ENCODE data around the gene SHLD1.

SHLD1 gene

GRCh38 chr20:5821627-5822215 is 71.5 kb downstream of the SHLD1 start:
- DNase-seq (ENCODE audit: low read depth) = no peak

GRCh38 chr20:5822569-5822968 is 72.4 kb downstream of the SHLD1 start:
- no peak for DNase-seq (ENCODE audit: low read depth)

DNA sequence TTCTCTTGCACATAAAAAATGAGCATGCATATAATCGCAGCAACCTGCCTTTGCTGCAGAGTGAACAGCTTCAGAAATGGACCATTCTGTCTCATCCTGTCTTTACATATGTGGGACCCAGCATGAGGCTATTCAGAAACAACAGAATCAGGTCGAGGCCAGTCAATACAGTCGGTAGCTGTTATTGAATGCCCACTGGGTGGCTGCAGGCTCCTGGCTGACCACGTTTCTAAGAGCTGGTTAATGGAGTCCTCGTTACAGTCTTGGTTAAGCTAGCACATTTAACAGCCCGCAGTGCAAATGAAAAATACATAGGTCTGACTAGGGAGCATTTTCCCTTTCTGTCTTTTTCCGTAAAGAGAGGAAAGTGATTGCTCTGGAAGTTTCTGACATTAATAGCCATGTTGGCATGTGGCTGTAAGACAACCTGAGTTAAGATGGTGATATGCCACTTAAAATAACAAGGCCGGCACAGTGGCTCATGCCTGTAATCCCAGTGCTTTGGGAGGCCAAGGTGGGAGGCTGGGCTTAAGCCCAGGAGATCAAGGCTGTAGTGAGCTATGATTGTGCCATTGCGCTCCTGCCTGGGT is 75.0 kb downstream of the SHLD1 start:
- no peak for DNase-seq (ENCODE audit: low read depth)

- DNase-seq (ENCODE audit: low read depth) = no peak
These were observed 77.1 kb downstream of the SHLD1 start for GRCh38 chr20:5827098-5827853.

GRCh38 chr20:5827861-5828260 is 77.7 kb downstream of the SHLD1 start:
- DNase-seq (ENCODE audit: low read depth) = no peak

GRCh38 chr20:5829241-5829809 is 79.1 kb downstream of the SHLD1 start:
- no peak for DNase-seq (ENCODE audit: low read depth)

DNA sequence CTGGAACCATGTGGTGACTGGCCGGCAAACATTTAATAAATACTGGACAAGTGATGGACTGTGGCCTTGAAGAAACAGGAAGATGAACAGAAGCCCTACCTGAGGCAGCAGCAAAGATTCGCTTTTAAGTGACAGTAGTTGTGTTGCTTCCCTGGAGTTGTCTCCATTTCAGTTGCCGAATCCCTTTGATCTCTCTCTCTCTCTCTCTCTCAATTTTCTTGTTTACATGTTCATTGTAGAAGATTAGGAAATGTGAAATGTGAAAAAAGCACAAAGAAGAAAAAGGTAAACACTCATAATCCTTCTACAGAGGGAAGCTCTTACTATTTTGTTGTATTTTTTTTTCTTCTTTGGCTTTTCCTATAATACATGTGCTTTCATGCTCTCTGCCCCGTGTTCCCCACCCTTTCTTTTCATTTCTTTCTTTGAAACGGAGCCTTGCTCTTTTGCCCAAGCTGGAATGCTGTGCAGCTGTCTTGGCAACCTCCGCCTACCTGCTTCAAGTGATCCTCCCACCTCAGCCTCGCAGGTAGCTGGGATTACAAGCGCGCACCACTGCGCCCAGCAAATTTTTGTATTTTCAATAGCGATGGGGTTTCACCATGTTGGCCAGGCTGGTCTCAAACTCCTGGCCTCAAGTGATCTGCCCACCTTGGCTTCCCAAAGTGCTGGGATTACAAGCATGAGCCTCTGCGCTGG is 81.5 kb downstream of the SHLD1 start:
- no peak for DNase-seq (ENCODE audit: low read depth)

DNA sequence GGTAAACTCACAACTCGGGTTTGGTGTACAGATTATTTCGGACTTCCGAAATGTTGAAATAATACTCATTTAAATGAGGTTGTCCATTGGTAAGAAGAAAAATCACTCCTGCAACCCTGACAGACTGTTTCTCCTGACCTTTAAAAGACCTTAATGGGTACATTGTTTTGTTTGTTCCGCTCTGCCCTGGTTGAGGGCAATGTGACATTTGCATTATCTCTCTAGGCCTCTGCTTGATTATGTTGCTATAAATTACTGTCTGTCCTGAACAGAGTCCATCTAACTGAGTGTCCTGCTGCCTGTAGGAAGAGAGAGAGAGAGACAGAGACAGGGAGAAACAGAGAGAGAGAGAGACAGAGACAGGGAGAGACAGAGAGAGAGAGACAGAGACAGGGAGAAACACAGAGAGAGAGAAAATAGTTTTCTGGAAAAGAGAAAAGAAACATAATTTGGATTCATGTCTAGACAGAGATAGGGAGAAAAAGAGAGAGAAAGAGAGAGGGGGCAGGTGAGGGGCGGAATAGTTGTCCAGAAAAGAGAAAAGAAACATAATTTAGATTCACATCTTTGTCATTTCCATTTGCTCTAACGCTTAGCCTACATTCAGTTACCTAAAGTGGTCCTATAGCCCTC is 83.2 kb downstream of the SHLD1 start:
- no peak for DNase-seq (ENCODE audit: low read depth)

DNA sequence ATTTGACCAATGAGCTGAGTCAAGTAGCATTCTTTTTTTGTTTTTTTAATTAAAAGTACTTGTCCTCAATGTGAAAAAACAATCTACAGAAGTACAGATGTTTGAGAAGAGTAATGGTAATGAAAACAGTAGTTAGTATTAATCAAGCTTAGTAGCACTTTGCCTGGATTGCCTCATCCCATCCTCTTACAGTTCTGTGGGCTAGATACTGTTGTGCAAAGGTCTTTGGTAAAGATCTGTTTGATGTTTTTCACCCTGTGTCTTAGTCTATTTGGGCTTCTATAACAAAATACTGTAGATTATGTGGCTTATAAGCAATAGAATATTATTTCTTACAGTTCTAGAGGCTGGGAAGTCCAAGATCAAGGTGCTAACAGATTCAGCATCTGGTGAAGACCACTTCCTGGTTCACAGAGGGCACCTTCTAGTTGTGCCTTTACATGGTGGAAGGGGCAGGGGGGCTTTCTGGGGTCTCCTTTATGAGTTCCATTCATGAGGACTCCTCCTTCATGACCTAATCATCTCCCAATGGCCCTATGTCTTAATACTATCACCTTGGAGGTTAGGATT is 84.3 kb downstream of the SHLD1 start:
- no peak for DNase-seq (ENCODE audit: low read depth)

DNA sequence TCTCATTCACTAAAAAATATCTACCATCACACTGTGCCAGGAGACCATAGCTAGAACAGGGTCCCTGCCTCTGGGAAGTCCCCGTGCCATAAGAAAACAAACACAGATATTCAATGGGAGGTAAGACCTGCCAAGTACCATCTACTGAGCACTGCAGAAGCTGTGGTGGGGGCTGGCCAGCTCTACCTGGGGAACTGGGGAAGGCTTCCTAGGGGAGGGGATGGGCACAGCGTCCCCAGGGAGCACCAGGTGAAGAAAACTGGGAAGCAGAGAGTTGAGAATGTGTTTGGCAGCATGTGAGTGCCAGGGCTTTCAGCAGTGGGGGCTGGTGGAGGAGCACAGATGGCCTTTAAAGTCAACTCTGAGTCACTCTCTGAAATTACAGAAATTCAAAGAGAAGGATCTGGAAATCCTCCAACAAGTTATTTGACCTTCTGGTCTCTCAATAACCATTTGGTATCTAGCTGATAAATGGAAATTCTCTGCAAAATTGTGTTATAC is 85.2 kb downstream of the SHLD1 start:
- DNase-seq (ENCODE audit: low read depth) = peak; percentile 31

DNA sequence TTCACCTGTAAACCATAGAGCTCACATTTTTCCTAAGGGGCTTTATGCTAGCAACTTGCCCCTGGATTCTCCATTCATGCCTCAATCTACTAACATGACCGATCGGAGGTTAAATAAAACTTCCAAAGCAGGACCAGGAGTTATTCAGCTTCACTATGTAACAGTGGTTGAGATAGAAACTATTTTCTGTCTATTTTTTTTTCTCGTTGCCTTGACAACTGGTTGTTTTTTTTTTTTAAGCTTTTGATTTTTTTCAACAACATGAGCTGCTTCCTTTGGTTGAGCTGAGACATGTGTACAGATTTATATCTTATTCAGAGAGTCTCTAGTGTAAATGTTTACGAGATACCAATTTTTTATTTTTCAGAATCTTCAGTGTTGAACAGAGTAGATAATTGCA is 85.7 kb downstream of the SHLD1 start:
- no peak for DNase-seq (ENCODE audit: low read depth)

DNA sequence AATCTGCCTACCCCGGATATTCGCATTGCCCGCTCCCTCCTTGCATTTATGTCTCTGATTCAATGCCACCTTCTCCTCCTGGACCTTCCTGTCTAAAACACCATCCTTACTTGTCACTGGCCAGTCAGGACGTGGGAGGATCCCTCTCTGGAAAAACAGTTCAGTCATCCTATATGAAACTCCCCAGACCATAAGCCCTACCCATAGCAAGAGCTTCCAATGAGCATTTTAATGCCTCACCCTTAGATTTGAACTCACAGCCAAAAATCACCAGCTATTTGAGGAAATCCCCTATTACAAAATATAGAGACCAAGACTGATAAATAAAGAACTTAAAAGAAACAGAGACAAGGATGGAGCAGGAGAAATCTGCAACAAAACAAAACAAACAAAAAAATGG is 86.4 kb downstream of the SHLD1 start:
- DNase-seq (ENCODE audit: low read depth) = no peak

DNA sequence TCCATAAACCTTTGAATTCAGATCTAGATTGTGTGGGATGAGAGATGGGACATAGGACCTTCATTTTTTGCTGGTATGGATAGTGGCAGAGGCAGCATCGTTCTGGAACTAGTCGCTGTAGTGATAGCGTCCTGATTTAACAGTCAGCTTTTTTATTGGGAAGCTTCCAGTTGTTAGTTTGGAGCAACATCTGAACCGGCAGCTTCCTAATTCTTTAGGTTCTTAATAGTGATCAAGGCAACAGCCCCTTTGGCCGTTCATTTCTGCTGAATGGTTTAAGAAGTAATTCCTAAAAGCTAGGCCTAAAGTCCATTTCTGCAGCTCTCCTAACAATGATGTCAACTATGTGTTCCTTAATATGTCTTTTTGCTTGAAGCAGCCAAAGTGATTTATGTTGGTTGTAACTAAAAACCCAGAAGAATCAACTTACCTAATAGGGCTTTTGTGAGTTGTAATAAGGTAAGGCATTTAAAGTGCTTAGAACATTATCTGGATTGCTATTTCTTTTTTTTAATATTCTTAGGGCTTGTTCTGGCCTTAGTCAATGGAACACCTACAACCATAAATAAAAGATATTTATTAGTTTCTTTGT is 90.3 kb downstream of the SHLD1 start:
- no peak for DNase-seq (ENCODE audit: low read depth)

DNA sequence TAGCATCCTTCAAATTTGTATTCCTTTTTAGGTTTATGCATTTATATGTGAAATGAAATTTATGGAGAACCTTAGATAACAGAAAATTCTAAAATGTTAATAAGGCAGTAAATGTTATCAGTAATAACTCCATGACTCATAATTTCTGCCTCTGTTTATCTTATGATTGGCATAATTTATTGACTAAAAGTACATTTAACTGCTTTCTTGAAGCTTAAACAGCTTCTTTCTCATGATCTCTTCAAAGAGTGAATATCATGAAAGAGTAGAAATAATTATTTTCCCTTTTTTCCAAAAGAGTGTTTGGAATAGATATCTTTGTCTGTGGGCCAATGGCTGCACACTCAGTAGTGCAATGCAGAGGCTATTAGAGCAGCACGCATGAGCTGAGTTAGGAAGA is 91.3 kb downstream of the SHLD1 start:
- no peak for DNase-seq (ENCODE audit: low read depth)

GRCh38 chr20:5842465-5842864 is 92.3 kb downstream of the SHLD1 start:
- DNase-seq (ENCODE audit: low read depth) = no peak

- no peak for DNase-seq (ENCODE audit: low read depth)
These were observed 92.9 kb downstream of the SHLD1 start for GRCh38 chr20:5843054-5843592.

- no peak for DNase-seq (ENCODE audit: low read depth)
These were observed 94.0 kb downstream of the SHLD1 start for GRCh38 chr20:5844063-5844681.

DNA sequence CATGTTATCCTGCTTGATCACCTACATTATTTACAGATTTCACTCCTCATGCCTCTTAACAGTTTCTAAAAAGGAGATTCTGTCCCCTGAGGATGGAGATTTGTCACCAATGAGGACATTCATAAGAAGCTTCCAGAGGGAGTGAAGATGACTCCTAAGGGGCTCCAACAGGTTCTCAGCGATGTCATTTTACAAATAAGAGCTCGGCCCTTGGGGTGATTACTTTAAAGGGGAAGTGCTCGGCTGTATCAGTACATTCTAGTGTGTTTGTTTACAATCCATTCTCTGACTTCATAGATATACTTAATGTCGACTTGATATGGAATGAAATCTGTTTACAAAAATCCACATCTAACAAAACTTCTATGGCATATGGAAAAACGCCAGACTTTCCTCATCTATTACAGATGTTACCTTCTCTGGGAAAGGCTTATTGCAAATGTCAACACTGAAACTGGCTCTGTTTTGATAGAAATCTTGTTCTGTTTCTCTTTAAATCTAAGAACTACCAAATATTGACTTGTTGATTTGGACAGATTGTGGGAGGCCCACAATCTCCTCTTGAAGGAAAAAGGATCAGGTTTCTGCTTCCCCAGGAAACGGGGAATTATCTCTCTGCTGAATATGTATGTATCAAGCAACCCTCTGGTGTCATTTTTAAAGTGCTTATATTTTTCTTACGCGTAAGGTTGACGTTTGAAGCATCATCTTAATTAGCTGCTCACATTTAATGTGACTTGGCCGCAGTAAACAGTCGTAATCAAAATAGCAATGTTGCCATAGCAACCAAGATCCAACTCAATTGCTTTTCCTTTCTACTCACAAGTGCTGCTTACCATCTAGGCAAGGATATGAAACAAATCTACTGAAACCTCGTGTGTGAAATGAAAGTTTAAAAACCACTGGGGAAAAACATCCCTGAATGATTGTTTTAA is 95.7 kb downstream of the SHLD1 start:
- no peak for DNase-seq (ENCODE audit: low read depth)
